ENCODE data around the gene CT47A7. TPM values are rescaled to one million over a fixed set of nuclear protein-coding genes. Genes with fewer than 3 reads are reported as not detected.
A peak's percentile ranks its signal among the peaks of the same experiment; 100 is the strongest.
"Not testable (repeated sequence)": the region's sequence is repeated elsewhere in the genome, so short reads cannot be mapped to it uniquely, and the experiment has no call there.

Gene CT47A7
- total RNA-seq: not detected in 2 replicates
- polyA plus RNA-seq: not detected in 2 replicates

DNA sequence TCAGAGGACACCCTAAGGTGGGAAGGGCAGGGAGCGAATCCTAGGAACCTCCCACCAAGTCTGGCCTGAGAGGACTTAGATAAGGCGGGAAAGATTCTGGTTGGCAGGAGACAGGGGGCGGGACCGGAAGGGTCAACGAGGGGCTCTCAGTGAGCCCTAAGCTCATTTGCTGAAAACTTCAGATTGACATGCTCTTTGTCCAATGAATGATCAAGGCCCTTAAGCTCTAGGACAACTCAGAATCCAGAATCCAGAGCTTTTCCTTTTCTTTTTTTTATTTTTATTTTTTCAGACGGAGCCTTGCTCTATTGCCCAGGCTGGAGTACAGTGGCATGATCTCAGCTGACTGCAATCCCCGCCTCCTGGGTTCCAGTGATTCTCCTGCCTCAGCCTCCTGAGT is at the start of gene CT47A7:
CT47A7 (minus strand) TSS at position 101 of the 400 bp plus-strand sequence. CDS start 255 bp downstream, outside the sequence.
- not testable (repeated sequence) for H3K9me2 ChIP-seq (replicated peaks; ENCODE audit: insufficient read depth); H3K36me3 ChIP-seq (replicated peaks; ENCODE audit: insufficient read depth, low read depth); H3K27me3 ChIP-seq; H3K9me3 ChIP-seq (ENCODE audit: low read depth); H2AFZ ChIP-seq; H3K79me2 ChIP-seq; H3K27ac ChIP-seq; H4K20me1 ChIP-seq (ENCODE audit: insufficient read depth, poor library complexity, severe bottlenecking); H3K4me3 ChIP-seq; H3K4me2 ChIP-seq; H3K4me1 ChIP-seq (ENCODE audit: insufficient read depth); DNase-seq (ENCODE audit: low spot score)
- WGBS (ENCODE audit: low lambda C conversion rate, missing lambda C conversion rate): no CpG with 5 or more reads among the region's 7 CpGs

- 53% methylated on average over 4 of the region's 4 CpGs for WGBS (ENCODE audit: low lambda C conversion rate, missing lambda C conversion rate)
- Histone ChIP-seq H3K4me3 (no peak overlapping the region), H3K4me2 (no peak overlapping the region), H3K36me3 (replicated peaks; ENCODE audit: insufficient read depth, low read depth) (no peaks in the 10 kb centered on the region), H4K20me1 (ENCODE audit: insufficient read depth, poor library complexity, severe bottlenecking) (no peaks in the 10 kb centered on the region), H3K27ac (no peak overlapping the region), H3K9me3 (ENCODE audit: low read depth) (no peaks in the 10 kb centered on the region), H2AFZ (no peak overlapping the region), H3K4me1 (ENCODE audit: insufficient read depth) (no peaks in the 10 kb centered on the region), H3K9me2 (replicated peaks; ENCODE audit: insufficient read depth) (no peaks in the 10 kb centered on the region), H3K27me3 (no peaks in the 10 kb centered on the region), H3K79me2 (no peaks in the 10 kb centered on the region)
- TF ChIP-seq EZH2phosphoT487 (IDR thresholded peaks at IDR 0.05; ENCODE audit: low read depth, severe bottlenecking, unreplicated experiment): no peak
- TF ChIP-seq, protein P1, sequence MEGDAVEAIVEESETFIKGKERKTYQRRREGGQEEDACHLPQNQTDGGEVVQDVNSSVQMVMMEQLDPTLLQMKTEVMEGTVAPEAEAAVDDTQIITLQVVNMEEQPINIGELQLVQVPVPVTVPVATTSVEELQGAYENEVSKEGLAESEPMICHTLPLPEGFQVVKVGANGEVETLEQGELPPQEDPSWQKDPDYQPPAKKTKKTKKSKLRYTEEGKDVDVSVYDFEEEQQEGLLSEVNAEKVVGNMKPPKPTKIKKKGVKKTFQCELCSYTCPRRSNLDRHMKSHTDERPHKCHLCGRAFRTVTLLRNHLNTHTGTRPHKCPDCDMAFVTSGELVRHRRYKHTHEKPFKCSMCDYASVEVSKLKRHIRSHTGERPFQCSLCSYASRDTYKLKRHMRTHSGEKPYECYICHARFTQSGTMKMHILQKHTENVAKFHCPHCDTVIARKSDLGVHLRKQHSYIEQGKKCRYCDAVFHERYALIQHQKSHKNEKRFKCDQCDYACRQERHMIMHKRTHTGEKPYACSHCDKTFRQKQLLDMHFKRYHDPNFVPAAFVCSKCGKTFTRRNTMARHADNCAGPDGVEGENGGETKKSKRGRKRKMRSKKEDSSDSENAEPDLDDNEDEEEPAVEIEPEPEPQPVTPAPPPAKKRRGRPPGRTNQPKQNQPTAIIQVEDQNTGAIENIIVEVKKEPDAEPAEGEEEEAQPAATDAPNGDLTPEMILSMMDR (IDR thresholded peaks at IDR 0.05; ENCODE audit: poor library complexity): peak; percentile 31
- no peak for TF ChIP-seq EZH2 (IDR thresholded peaks at IDR 0.05; ENCODE audit: borderline replicate concordance)
- peak; percentile 19 for DNase-seq (ENCODE audit: low spot score)
Measured at GRCh38 chrX:121000589-121000988, 44.2 kb upstream of the CT47A7 start.

- Histone ChIP-seq H3K9me3 (ENCODE audit: low read depth) (no peaks in the 10 kb centered on the region), H3K4me2 (no peak overlapping the region), H3K27me3 (no peaks in the 10 kb centered on the region), H3K27ac (no peak overlapping the region), H3K79me2 (no peaks in the 10 kb centered on the region), H3K4me1 (ENCODE audit: insufficient read depth) (no peaks in the 10 kb centered on the region), H3K9me2 (replicated peaks; ENCODE audit: insufficient read depth) (no peaks in the 10 kb centered on the region), H3K4me3 (no peak overlapping the region), H2AFZ (no peak overlapping the region), H4K20me1 (ENCODE audit: insufficient read depth, poor library complexity, severe bottlenecking) (no peaks in the 10 kb centered on the region), H3K36me3 (replicated peaks; ENCODE audit: insufficient read depth, low read depth) (no peaks in the 10 kb centered on the region)
- DNase-seq (ENCODE audit: low spot score): no peak
- 83% methylated on average over 3 of the region's 3 CpGs for WGBS (ENCODE audit: low lambda C conversion rate, missing lambda C conversion rate)
- TF ChIP-seq EZH2 (IDR thresholded peaks at IDR 0.05; ENCODE audit: borderline replicate concordance): no peak
Measured at GRCh38 chrX:120999413-120999812, 43.0 kb upstream of the CT47A7 start.

DNA sequence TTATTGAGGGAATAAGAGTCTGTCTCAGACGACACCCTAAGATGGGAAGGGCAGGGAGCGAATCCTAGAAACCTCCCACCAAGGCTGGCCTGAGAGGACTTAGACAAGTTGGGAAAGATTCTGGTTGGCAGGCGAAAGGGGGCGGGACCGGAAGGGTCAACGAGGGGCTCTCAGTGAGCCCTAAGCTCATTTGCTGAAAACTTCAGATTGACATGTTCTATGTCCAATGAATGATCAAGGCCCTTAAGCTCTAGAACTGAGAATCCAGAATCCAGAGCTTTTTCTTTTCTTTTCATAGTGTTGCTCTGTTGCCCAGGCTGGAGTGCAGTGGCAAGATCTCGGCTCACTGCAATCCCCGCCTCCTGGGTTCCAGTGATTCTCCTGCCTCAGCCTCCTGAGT is 29.3 kb upstream of the CT47A7 start, which contains the start of gene CT47A1:
CT47A1 (minus strand) TSS at position 101 of the 400 bp plus-strand sequence. CDS start 231 bp downstream, outside the sequence.
- H3K9me3 ChIP-seq (ENCODE audit: low read depth); H3K79me2 ChIP-seq; H4K20me1 ChIP-seq (ENCODE audit: insufficient read depth, poor library complexity, severe bottlenecking); DNase-seq (ENCODE audit: low spot score); H3K4me2 ChIP-seq; H3K9me2 ChIP-seq (replicated peaks; ENCODE audit: insufficient read depth); H3K4me1 ChIP-seq (ENCODE audit: insufficient read depth); H3K36me3 ChIP-seq (replicated peaks; ENCODE audit: insufficient read depth, low read depth); H3K4me3 ChIP-seq; H2AFZ ChIP-seq; H3K27ac ChIP-seq; H3K27me3 ChIP-seq: not testable (repeated sequence)
- WGBS (ENCODE audit: low lambda C conversion rate, missing lambda C conversion rate): no CpG with 5 or more reads among the region's 8 CpGs

Small RNAs within 50 kb of the gene (small RNA-seq; reads per million reads assigned to genes)
- not detected for gene AL670379.1
- not detected for gene AL670379.10
- not detected for gene AL670379.11
- not detected for gene AL670379.12
- not detected for gene AL670379.2
- gene AL670379.3: not detected
- gene AL670379.4: not detected
- gene AL670379.5: not detected
- not detected for gene AL670379.6
- gene AL670379.7: not detected
- not detected for gene AL670379.8
- not detected for gene AL670379.9

Other genes starting within 250 kb of the CT47A7 start
- gene CT47B1, start 80.7 kb downstream of the CT47A7 start, total RNA-seq: not detected in 2 replicates
- not detected in 2 replicates for gene CT47B1, start 80.7 kb downstream of the CT47A7 start, polyA plus RNA-seq
- gene CT47A11, start 19.4 kb downstream of the CT47A7 start, total RNA-seq: not detected in 2 replicates
- gene CT47A11, start 19.4 kb downstream of the CT47A7 start, polyA plus RNA-seq: not detected in 2 replicates
- not detected in 2 replicates for gene CT47A10, start 14.6 kb downstream of the CT47A7 start, total RNA-seq
- gene CT47A10, start 14.6 kb downstream of the CT47A7 start, polyA plus RNA-seq: not detected in 2 replicates
- not detected in 2 replicates for gene CT47A9, start 9.7 kb downstream of the CT47A7 start, total RNA-seq
- gene CT47A9, start 9.7 kb downstream of the CT47A7 start, polyA plus RNA-seq: not detected in 2 replicates
- not detected in 2 replicates for gene CT47A8, start 4.9 kb downstream of the CT47A7 start, total RNA-seq
- gene CT47A8, start 4.9 kb downstream of the CT47A7 start, polyA plus RNA-seq: not detected in 2 replicates
- not detected in 2 replicates for gene CT47A6, start 4.9 kb upstream of the CT47A7 start, total RNA-seq
- gene CT47A6, start 4.9 kb upstream of the CT47A7 start, polyA plus RNA-seq: not detected in 2 replicates
- gene CT47A5, start 9.7 kb upstream of the CT47A7 start, total RNA-seq: not detected in 2 replicates
- not detected in 2 replicates for gene CT47A5, start 9.7 kb upstream of the CT47A7 start, polyA plus RNA-seq
- gene CT47A4, start 14.6 kb upstream of the CT47A7 start, total RNA-seq: not detected in 2 replicates
- not detected in 2 replicates for gene CT47A4, start 14.6 kb upstream of the CT47A7 start, polyA plus RNA-seq
- gene CT47A3, start 19.5 kb upstream of the CT47A7 start, total RNA-seq: not detected in 2 replicates
- gene CT47A3, start 19.5 kb upstream of the CT47A7 start, polyA plus RNA-seq: not detected in 2 replicates
- gene CT47A2, start 24.3 kb upstream of the CT47A7 start, total RNA-seq: not detected in 2 replicates
- not detected in 2 replicates for gene CT47A2, start 24.3 kb upstream of the CT47A7 start, polyA plus RNA-seq
- gene CT47A1, start 29.2 kb upstream of the CT47A7 start, total RNA-seq: not detected in 2 replicates
- not detected in 2 replicates for gene CT47A1, start 29.2 kb upstream of the CT47A7 start, polyA plus RNA-seq
- 12.6 and 15.2 TPM in 2 replicates for gene GLUD2, start 91.0 kb upstream of the CT47A7 start, total RNA-seq
- 3.0 and 4.4 TPM in 2 replicates for gene GLUD2, start 91.0 kb upstream of the CT47A7 start, polyA plus RNA-seq

All from hepatocyte (in vitro differentiated cells).